ENCODE data around the gene LRRC52.

LRRC52 gene, protein sequence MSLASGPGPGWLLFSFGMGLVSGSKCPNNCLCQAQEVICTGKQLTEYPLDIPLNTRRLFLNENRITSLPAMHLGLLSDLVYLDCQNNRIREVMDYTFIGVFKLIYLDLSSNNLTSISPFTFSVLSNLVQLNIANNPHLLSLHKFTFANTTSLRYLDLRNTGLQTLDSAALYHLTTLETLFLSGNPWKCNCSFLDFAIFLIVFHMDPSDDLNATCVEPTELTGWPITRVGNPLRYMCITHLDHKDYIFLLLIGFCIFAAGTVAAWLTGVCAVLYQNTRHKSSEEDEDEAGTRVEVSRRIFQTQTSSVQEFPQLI

DNA sequence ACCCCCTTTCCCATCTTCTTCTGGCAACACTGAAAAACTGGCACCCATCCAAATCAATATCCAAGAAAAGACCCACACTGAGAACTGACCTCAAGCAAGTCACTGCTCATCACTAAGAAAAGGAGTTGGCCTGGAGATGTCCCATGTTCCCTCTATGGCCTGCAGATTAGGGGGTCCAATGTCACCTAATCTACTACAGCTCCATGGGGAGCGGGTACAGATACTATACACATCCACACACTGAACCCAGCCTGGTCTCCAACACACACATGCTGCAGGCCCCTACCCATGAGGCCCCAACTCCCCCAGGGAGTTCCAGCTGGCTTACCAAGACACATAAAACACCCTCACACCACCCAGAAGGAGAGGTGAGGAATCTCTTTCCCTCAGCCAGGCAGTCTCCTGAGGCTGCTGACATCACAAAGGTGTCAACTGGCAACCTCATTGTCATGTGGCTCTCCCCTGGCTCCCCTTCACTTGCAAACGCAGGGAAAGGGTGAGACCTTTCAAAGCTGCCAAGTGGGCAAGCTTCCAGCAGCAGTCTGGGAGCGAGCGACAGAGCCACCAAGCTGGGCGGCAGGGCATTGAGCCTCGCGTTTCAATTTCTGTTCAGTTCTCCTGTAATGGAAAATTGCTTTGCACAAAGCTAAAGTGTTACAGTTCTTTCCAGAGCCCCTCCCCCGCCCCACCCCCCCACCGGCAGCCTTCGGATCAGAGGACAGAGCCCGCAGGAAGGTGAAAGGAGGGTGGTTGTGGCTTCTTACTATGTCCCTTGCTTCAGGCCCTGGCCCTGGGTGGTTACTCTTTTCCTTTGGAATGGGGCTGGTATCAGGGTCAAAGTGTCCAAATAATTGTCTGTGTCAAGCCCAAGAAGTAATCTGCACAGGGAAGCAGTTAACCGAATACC is at the start of gene LRRC52:
LRRC52 (plus strand) TSS at position 469 of the 907 bp plus-strand sequence; CDS start at position 766, 297 bp downstream.
- DNase-seq (ENCODE audit: low read depth): no peak

GRCh38 chr1:165494949-165495857 is 48.6 kb upstream of the LRRC52 start:
- no peak for DNase-seq (ENCODE audit: low read depth)

- no peak for DNase-seq (ENCODE audit: low read depth)
Observed at GRCh38 chr1:165495858-165496205, 48.0 kb upstream of the LRRC52 start.

DNA sequence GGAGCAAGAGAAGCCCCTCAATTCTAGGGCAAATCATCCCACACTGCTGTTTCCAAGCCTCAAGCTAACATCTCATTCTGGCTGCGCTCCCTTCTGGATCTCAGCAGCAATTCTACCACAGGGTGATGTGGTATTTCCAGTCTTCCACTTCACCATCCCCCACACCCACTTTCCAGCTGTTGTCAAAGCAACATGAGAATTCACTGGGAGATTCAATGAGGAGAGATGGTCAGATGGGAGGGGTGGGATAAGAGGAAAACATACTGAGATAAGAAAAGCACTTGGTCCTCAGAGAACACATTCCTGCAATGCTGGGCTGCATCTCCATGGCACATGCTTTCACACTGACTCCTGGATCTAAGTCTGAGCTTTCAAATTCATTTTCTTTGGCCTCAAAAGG is 47.3 kb upstream of the LRRC52 start:
- no peak for DNase-seq (ENCODE audit: low read depth)

GRCh38 chr1:165497069-165498013 is 46.5 kb upstream of the LRRC52 start:
- no peak for DNase-seq (ENCODE audit: low read depth)

DNA sequence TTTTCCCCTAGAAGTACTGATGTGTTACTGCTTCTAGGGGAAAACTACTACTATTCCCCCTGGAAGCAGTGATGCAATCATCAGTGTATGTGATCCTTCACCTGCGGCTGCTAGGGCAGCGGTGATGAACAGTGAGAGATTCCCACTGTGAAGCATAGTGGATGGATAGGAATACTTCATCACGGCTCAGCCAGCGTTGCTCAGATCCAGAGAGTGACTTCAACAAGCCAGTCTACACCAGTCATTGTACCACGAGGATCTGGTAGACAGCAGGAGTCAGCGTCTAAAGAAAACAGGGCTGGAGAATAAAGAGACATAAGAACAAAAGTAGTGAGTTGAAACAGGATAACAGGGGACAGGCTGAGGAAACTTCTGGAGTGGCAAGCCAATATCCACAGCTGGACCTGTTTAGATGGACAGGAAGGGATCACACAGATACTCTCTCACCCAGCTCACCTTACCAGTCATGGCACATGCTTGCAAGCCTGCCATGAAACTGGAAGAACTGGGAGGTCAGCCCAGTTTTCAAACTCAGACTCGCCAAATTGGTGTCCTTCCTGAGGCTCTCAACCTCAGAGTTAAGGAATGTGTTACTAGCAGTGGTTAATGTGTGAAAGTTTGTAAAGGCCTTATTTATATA is 42.4 kb upstream of the LRRC52 start:
- no peak for DNase-seq (ENCODE audit: low read depth)

GRCh38 chr1:165501970-165502348 is 41.8 kb upstream of the LRRC52 start:
- no peak for DNase-seq (ENCODE audit: low read depth)

GRCh38 chr1:165507570-165507969 is 36.2 kb upstream of the LRRC52 start:
- no peak for DNase-seq (ENCODE audit: low read depth)

- DNase-seq (ENCODE audit: low read depth): no peak
Observed at GRCh38 chr1:165508291-165508690, 35.5 kb upstream of the LRRC52 start.

- no peak for DNase-seq (ENCODE audit: low read depth)
Observed at GRCh38 chr1:165512816-165513215, 31.0 kb upstream of the LRRC52 start.

- DNase-seq (ENCODE audit: low read depth): no peak
Observed at GRCh38 chr1:165516469-165516868, 27.3 kb upstream of the LRRC52 start.

DNA sequence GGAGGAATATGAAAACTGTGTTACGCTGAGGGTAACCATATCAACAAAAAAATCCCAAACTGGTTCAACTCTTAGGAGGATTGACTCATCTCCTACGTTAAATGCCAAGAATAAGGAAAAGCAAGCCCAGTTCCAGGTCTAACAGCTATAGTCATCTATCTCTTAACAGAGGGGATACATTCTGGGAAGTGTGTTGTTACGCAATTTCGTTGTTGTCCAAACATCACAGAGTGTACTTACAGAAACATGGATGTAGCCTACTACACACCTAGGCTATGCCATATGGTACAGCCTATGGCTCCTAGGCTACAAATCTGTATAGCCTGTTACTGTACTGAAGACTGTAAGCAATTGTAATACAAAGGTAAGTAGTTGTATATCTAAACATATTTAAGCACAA is 23.2 kb upstream of the LRRC52 start:
- DNase-seq (ENCODE audit: low read depth): no peak

GRCh38 chr1:165524639-165525285 is 19.0 kb upstream of the LRRC52 start:
- DNase-seq (ENCODE audit: low read depth): no peak

DNA sequence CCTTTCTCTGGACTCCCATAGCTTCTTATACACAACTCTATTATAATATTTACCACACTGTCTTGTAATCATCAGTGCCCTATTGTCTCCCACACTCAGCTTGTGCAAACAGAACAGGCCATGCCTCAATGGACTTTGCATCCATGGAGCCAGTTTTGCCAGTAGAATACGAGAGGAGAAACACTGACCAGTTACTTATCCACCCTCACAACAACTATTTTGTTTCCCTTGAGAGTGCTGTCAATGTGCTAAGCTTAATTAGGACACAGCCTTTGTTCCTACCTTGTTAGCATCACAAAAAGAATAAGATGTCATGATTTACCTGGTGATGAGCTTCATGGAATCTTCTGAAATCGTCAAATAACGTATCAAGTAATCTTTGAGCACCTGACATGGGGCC is 18.1 kb upstream of the LRRC52 start:
- no peak for DNase-seq (ENCODE audit: low read depth)

DNA sequence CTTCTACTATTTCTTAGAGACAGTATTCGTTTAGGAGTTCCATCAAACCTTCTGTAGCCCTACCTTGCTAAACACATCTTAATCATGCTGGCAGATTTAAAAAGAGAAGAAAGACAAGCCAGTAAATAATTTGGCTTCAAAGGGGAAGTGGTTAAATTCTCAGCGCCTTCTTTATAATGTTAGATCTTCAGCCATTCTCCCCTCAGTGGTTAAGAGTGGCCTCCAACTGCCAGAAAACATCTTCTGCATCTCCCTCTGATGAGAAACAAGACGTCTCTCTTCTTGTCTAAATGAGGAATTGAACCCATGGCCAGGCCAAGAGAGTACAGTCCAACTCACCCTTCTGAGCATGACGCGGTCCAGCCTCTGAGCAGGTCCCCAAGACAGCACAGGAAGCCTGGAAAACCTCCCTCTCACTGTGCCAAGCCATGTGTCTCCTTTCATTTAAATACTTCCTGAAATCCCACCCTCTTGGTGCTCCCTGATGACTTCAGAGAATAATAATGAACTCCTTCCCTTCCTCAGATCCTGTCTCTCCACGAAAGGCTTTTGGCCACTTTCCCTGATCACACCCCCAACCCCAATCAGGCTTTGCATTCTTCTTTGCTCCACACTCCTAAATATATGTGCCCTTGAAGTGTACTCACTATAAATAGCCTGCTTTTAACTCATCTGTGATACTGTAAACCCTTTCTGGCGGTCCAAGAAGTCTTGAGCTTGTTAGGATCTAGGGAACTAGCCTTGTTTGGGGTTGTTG is 16.4 kb upstream of the LRRC52 start:
- DNase-seq (ENCODE audit: low read depth): no peak

DNA sequence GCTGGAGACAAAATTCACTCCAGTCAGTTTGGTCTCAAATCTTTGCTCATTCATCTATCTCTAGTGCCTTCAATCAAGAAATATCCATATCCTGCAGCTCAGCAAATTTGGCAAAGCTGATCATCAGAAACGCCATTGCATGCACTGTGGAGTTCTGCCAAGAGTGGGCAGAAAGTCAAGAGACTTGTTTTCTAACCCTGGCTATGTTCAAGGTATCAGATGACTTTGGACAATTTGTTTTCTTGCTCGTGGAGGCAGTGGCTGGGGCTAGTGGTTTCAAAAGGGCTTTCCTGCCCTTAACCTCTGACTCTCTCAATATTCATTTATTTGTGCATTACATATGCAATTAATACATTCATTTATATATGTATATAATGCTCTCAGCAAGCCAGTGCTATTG is 12.8 kb upstream of the LRRC52 start:
- DNase-seq (ENCODE audit: low read depth): no peak

DNA sequence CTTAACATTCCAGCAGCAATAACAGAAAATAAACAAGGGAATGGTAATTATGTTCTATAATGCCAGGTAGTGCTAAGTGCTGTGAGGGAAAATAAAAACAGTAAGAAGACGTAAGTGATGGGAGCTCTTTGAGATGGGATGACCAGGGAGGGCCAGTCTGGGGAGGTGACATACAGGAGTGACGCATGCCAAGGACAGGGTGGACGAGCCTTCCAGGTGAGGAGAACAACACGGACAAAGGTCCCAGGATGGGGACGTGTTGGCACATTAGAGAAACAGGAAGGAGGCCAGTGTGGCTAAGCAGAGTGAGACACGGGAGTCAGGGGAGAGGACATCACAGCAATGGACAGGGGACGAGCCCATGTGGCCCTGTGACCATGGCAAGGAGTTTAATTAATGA is 11.7 kb upstream of the LRRC52 start:
- no peak for DNase-seq (ENCODE audit: low read depth)

DNA sequence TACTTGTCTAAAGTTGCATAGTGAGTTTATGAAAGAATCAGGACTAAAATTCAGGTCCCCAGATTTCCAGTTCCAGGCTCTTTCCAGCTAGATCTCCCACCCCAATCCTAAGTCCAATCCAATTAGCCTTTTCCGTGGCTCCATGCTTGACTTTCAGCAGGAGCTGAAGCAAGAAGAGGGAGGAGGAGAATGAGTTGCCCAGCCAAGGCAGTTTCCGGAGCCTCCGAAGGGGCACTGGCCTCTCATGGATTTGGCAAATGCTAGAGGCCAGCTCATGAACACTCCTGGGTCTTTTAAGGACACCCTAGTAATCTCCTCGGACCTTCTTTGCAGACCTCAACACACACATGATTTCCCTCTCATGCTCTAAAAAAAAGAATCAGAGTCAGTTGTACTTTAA is 10.5 kb upstream of the LRRC52 start:
- DNase-seq (ENCODE audit: low read depth): no peak

DNA sequence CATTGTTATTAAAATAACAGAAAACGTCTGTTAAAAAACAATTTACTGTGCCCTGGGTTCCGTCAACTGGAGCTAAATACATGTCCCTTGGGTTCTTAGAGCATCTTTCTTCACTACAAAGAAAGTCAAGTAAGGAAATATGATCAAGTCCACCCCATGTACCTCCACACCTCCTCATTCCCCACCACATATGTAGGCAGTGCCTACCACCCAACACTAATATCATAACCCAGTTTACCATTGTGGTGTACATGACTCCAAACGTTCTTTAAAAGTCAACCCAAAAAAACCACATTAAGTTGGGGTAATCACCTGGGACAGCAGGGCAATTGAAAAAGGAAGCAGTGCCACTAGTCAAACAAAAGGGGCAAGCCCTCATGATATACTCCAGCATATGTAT is 7.8 kb upstream of the LRRC52 start:
- DNase-seq (ENCODE audit: low read depth): no peak
